GM23248 (cell line): ENCODE measurements around the gene ZHX3.

Source experiments
- EZH2 ChIP-seq: fragments of 200-600 bp; sonication (generic); IDR thresholded peaks from 2 replicates; pipeline ENCODE4 v1.6.1; 2018; ENCODE audit warnings: antibody characterized with exemption, mild to moderate bottlenecking; ENCODE audit not compliant: insufficient read depth, poor library complexity, severe bottlenecking
- EZH2phosphoT487 ChIP-seq: fragments of 200-600 bp; sonication (generic); IDR thresholded peaks from 2 replicates; pipeline ENCODE4 v1.6.1; 2018; ENCODE audit warnings: antibody characterized with exemption, moderate library complexity, mild to moderate bottlenecking, low read depth; ENCODE audit not compliant: insufficient read depth

- TF ChIP-seq EZH2 (no peak), EZH2phosphoT487 (no peak)
Measured at GRCh38 chr20:41329435-41330342, 12.2 kb upstream of the ZHX3 start.
